ENCODE measurements around the gene TYMS.
"Not testable (repeated sequence)": the region's sequence is repeated elsewhere in the genome, so short reads cannot be mapped to it uniquely, and the experiment has no call there.

Gene TYMS

GRCh38 chr18:677145-677544 lies 19.7 kb downstream of the TYMS start:
- DNase-seq (ENCODE audit: low read depth in 2 of 2), result no peak

GRCh38 chr18:677951-678381 lies 20.5 kb downstream of the TYMS start:
- DNase-seq (ENCODE audit: low read depth in 2 of 2), result no peak

GRCh38 chr18:678482-679182 lies 21.2 kb downstream of the TYMS start:
- DNase-seq (ENCODE audit: low read depth in 2 of 2), result no peak

DNA sequence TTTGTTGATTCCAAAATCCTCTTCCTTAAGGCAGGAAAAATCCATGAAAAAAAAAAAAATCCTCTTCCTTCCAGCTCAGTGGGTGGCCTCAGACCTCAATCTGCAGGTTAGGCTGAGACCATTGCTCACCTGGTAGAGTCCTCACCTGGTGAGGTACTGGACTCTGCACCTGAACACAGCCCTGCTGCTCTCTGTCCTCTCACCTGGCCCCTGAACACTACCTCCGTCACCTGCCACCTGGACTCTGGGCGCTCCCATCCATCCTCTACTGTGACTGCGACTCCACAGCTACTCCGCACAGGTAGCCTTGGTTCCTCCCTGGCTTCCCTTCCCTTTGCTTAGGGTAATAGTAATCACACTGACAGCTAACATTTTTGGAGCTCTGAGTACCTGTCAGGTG lies 22.1 kb downstream of the TYMS start:
- no peak for DNase-seq (ENCODE audit: low read depth in 2 of 2)

DNA sequence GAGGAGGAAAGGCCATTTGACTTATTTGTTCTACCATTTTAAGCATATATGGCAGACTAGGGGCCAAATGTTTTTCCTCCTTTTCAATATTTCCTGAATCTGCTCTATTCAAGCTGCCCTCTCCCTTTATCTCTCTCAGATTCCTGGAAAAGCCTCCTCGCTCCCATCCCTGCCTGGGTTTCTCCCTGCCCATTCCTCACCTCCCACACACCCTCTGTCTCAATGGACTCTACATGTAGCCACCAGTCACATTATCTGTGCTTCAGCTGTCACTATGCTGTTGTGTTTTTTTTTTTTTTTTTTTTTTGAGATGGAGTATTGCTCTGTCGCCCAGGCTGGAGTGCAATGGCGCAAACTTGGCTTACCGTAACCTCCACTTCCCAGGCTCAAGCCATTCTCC lies 22.9 kb downstream of the TYMS start:
- no peak for DNase-seq (ENCODE audit: low read depth in 2 of 2)

DNA sequence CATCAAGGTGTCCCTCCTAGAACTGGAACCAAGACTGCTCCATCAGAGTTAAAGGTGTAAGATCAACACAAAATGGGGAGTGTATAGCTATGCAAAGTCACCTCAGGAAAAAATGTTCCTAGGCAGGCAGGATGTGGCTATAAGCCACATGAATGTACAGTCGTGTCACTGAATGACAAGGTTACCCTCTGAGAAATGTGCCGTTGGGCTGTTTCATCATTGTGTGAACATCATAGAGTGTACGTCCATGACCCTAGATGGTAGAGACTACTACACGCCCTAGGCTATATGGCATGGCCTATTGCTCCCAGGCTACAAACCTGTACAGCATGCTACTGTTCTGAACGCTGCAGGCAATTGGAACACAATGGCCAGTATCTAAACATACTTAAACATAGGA lies 24.5 kb downstream of the TYMS start:
- no peak for DNase-seq (ENCODE audit: low read depth in 2 of 2)

DNA sequence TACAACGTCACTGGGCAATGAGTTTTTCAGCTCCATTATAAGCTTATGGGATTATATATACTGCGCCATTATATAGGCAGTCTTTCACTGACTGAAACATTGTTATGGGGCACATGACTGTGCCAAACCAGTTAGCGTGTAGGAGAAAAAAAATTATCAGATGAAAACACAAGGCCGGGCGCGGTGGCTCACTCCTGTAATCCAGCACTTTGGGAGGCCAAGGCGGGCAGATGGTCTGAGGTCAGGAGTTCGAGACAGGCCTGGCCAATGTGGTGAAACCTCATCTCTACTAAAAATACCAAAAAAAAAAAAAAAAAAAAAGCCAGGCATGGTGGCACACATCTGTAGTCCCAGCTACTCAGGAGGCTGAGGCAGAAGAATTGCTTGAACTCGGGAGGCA lies 25.0 kb downstream of the TYMS start:
- DNase-seq (ENCODE audit: low read depth in 2 of 2), result not testable (repeated sequence)

GRCh38 chr18:682833-683232 lies 25.4 kb downstream of the TYMS start:
- DNase-seq (ENCODE audit: low read depth in 2 of 2), result no peak

- DNase-seq (ENCODE audit: low read depth in 2 of 2), result no peak
These were observed 26.1 kb downstream of the TYMS start for GRCh38 chr18:683531-683930.

DNA sequence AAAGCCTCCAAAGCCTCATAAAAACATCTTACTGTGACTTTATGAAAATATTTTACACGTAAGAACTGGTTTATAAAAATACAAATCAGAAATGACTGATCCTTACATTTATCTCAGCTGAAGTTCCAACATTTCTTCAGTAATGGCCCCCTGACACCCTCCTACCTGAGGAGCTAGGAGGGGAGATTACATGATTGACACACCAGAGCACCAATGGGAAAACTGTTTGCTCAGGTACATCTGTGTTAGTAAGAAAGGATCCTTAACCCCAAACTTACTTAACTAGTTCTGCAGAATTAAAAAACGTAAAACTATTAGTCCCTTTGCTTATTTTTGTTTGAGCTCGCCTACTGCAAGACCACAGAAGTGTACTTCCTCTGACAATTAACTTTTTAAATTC lies 28.0 kb downstream of the TYMS start:
- no peak for DNase-seq (ENCODE audit: low read depth in 2 of 2)

- DNase-seq (ENCODE audit: low read depth in 2 of 2), result no peak
These were observed 29.1 kb downstream of the TYMS start for GRCh38 chr18:686339-687111.

GRCh38 chr18:688323-688722 lies 30.9 kb downstream of the TYMS start:
- DNase-seq (ENCODE audit: low read depth in 2 of 2), result no peak

DNA sequence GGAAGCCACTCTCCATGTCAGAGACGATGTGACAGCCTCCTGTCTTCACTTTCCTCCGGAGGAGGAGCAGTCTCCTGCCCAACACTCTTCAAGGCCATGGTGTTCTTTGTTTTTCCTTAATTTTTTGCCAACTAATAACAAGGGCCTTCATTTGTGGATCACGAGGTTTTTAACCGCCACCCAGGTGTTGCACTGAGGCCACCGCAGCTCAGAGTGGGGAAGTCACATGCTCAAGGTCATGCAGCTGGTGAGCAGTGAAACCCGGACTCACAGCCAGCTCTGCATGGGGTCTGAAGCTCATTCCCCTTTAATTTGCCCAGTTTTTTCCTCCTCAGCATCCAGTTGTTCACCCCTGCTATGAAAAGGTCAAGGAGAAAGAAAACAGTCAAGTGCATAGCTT lies 35.4 kb downstream of the TYMS start:
- no peak for DNase-seq (ENCODE audit: low read depth in 2 of 2)

GRCh38 chr18:693466-694187 lies 36.2 kb downstream of the TYMS start:
- no peak for DNase-seq (ENCODE audit: low read depth in 2 of 2)

DNA sequence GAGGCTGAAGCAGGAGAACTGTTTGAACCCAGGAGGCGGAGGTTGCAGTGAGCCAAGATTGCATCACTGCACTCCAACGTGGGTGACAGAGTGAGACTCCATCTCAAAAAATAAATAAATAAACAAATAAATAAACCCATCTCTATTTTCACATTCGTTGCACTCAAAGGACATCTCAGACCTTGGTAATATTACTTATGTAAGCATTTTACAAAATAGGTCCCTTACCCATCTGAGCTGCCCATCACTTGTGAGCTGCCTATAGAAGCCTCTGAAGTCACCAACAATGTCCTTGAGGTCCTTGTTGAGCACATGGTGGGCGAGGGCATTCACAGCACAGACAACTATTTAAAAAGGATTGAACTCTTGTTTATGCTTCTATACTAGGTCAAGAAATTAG lies 39.6 kb downstream of the TYMS start:
- DNase-seq (ENCODE audit: low read depth in 2 of 2), result no peak

GRCh38 chr18:697800-698199 lies 40.3 kb downstream of the TYMS start:
- DNase-seq (ENCODE audit: low read depth in 2 of 2), result no peak

DNA sequence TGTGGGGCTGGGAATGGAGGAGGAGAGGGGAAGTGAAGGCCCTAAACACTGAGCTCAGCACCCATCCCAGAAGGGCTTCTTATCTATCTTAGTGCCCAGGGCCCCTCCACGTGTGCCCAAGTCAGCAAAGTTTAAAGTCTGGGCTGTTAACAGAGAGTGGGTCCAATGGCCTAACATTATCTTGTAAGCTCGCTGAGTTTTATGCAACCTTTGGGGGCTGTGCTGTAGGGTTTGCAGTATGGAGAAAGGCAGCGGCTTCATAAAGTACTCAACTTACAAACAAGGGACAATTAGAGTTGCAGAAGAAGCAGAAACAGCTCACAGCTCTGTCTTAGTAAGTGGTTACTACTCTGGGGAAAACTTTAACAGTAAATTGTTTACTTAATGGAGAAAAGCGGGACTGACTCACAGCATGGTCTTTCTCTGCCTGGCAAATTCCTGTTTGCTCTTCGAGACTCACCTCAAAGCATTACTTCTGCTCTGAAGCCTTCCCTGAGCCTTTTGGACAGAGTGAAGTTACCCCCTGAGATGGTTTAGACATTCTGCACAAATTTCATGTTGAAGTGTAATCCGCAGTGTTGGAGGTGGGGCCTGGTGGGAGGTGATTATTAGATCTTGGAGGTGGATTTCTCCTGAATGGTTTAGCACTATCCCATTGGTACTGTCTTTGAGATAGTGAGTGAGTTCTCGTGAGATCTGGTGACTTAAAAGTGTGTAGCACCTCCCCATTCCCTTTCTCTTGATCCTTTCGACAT lies 45.9 kb downstream of the TYMS start:
- no peak for DNase-seq (ENCODE audit: low read depth in 2 of 2)

DNA sequence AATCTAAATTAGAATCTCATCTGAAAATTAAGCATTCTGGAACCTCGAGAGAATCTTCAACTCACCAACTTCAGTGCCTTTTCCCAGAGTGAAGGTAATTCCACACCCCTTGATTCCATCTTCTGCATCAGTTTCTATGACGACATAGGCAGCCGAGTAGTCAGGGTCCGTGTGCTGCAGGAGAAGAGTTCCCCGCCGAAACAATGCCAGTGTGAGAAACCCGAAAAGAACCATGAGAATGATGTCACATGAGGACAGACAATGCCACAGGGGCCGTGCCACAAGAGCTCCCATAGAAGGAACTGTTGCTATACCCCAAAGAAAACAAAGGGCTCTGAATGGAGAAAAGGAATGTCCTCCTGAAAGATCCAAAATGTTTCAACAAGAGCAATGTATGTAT lies 49.0 kb downstream of the TYMS start:
- no peak for DNase-seq (ENCODE audit: low read depth in 2 of 2)

GRCh38 chr18:708096-708495 lies 50.6 kb downstream of the TYMS start:
- no peak for DNase-seq (ENCODE audit: low read depth in 2 of 2)

DNA sequence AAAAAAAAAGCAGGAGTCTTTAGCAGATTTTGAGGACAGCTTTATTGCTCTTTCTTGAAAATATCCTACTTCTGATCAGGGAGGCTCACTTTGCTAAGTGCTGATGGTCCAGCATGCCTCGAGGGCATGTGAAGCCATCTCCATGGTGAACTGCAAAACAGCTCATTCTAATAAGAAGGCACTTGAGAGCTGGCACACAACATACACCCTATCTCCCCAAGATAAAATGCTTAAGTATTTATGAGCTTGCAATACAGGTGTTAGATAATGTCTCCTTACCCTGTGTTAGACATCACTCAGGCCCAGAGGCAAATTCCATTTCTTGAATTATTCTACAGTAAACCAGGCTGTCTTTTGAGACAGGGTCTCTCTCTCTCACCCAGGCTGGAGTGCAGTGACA lies 52.3 kb downstream of the TYMS start:
- DNase-seq (ENCODE audit: low read depth in 2 of 2), result no peak

GRCh38 chr18:710418-711300 lies 53.2 kb downstream of the TYMS start:
- no peak for DNase-seq (ENCODE audit: low read depth in 2 of 2)

All from stimulated activated CD4-positive, alpha-beta T cell treated with anti-CD3 and anti-CD28 coated beads, Interleukin-4, amount 100 ng/mL, for 48 hours (primary cell).